GM12878 (cell line): Measurements from ENCODE around the gene DIDO1. TPM values are rescaled to one million over a fixed set of nuclear protein-coding genes. Genes with fewer than 3 reads are reported as not detected.

Experiments used
- ATAC-seq: fragments of 200-7000 bp; cut with Tn5 transposase; 3 replicates; pipeline ENCODE4 v1.9.1; 2020; ENCODE audit warnings: mild to moderate bottlenecking, moderate library complexity
- BruUV-seq: library from RNA; stranded (reverse); fragments of 400-500 nt; replicated peaks from 2 replicates; lab custom pipeline; 2021; lab: Mats Ljungman, UMichigan
- CTCF ChIA-PET: fragments of 300-600 bp; sonication (Branson Sonifier 250); formaldehyde crosslinking; extraction: SDS; loops from one replicate; lab custom pipeline; 2021; ENCODE audit warnings: inconsistent platforms; lab: Yijun Ruan, JAX
- POLR2A ChIA-PET: fragments of 350-600 bp; formaldehyde crosslinking; extraction: SDS; loops from one replicate; lab custom pipeline; 2021; ENCODE audit warnings: inconsistent platforms; lab: Charles Lee
- RAD21 ChIA-PET: fragments of 300-600 bp; sonication (Branson Sonifier 250); formaldehyde crosslinking; loops from one replicate; lab custom pipeline; 2023; ENCODE audit warnings: antibody characterized with exemption; ENCODE audit not compliant: unreplicated experiment; lab: Charles Lee
- SMC1A ChIA-PET: fragments of 300-600 bp; sonication (Branson Sonifier 250); formaldehyde crosslinking; loops from one replicate; lab custom pipeline; 2023; ENCODE audit not compliant: unreplicated experiment, uncharacterized antibody; lab: Charles Lee
- DNase-seq: peaks from one replicate; pipeline ENCODE4 v3.0.0-alpha.2; 2011; ENCODE audit warnings: low read depth, low spot score
- FAIRE-seq: peaks from 3 replicates; lab custom pipeline; 2011; peaks lifted over from hg19 to GRCh38; lab: Jason Lieb, UNC
- H2AFZ ChIP-seq: 2 replicates; pipeline ENCODE4 v1.6.0; 2011; ENCODE audit warnings: low read depth, low read length, control low read depth; ENCODE audit not compliant: control insufficient read depth
- H3K27ac ChIP-seq: 2 replicates; pipeline ENCODE4 v1.5.1; 2011; ENCODE audit warnings: control low read depth; ENCODE audit not compliant: control insufficient read depth, insufficient read depth
- H3K27me3 ChIP-seq, 2 experiments: replicated peaks in 1 of 2; 2 replicates each; pipeline versions ENCODE4 v1.6.0 to v1.6.1; 2011; ENCODE audit warnings: low read length in 1 of 2; ENCODE audit not compliant: control insufficient read depth in 2 of 2, insufficient read depth in 2 of 2
- H3K36me3 ChIP-seq, 2 experiments: 2 replicates each; pipeline ENCODE4 v1.5.1; 2011; ENCODE audit warnings: low read length in 1 of 2; ENCODE audit not compliant: control insufficient read depth in 2 of 2, insufficient read depth in 2 of 2
- H3K4me1 ChIP-seq: 2 replicates; pipeline ENCODE4 v1.6.1; 2011; ENCODE audit warnings: mild to moderate bottlenecking, low read length, moderate library complexity, mixed read lengths; ENCODE audit not compliant: control insufficient read depth, insufficient read depth
- H3K4me2 ChIP-seq: 2 replicates; pipeline ENCODE4 v1.6.0; 2011; ENCODE audit warnings: control low read depth; ENCODE audit not compliant: control insufficient read depth, insufficient read depth
- H3K4me3 ChIP-seq: fragments of 200-600 bp; sonication (generic); 2 replicates; pipeline ENCODE4 v1.5.1; 2016
- H3K79me2 ChIP-seq: 2 replicates; pipeline ENCODE4 v1.6.0; 2011; ENCODE audit warnings: low read length; ENCODE audit not compliant: control insufficient read depth, insufficient read depth
- H3K9ac ChIP-seq: 2 replicates; pipeline ENCODE4 v1.8.0; 2011; ENCODE audit warnings: low read length, control low read depth, mixed read lengths; ENCODE audit not compliant: control insufficient read depth, insufficient read depth
- H3K9me3 ChIP-seq: replicated peaks from 3 replicates; pipeline ENCODE4 v1.5.1; 2011; ENCODE audit warnings: mild to moderate bottlenecking, low read length; ENCODE audit not compliant: control insufficient read depth, insufficient read depth
- H4K20me1 ChIP-seq: 2 replicates; pipeline ENCODE4 v1.6.0; 2011; ENCODE audit not compliant: control insufficient read depth, insufficient read depth
- BMI1 ChIP-seq: fragments of 450-650 bp; IDR thresholded peaks from 2 replicates; pipeline ENCODE4 v1.6.1; 2016; ENCODE audit warnings: mild to moderate bottlenecking, moderate library complexity, borderline replicate concordance
- GABPA ChIP-seq: IDR thresholded peaks from 2 replicates; pipeline ENCODE4 v1.6.1; 2014; ENCODE audit warnings: antibody characterized with exemption, low read depth, mild to moderate bottlenecking, inconsistent platforms
- MEF2A ChIP-seq: IDR thresholded peaks from 2 replicates; pipeline ENCODE4 v1.6.1; 2011; ENCODE audit warnings: low read depth, mild to moderate bottlenecking, low read length, moderate library complexity; ENCODE audit not compliant: insufficient read depth
- POLR2A ChIP-seq: IDR thresholded peaks from 2 replicates; pipeline ENCODE4 v1.6.1; 2011; ENCODE audit warnings: low read depth, mild to moderate bottlenecking, low read length
- POLR2AphosphoS2 ChIP-seq: IDR thresholded peaks from 2 replicates; pipeline ENCODE4 v1.6.1; 2011; ENCODE audit warnings: low read depth, mild to moderate bottlenecking, low read length, improper control_type of control experiment, moderate library complexity
- RBBP5 ChIP-seq: fragments of 200-600 bp; sonication (generic); conservative IDR thresholded peaks from 2 replicates; pipeline ENCODE4 v1.6.1; 2016
- RELA ChIP-seq: fragments of 450-650 bp; IDR thresholded peaks from 2 replicates; pipeline ENCODE4 v1.8.0; 2014; ENCODE audit warnings: borderline replicate concordance; ENCODE audit not compliant: partially characterized antibody
- SIX5 ChIP-seq: IDR thresholded peaks from 2 replicates; pipeline ENCODE4 v1.6.1; 2011; ENCODE audit warnings: mild to moderate bottlenecking, low read depth, low read length, moderate library complexity; ENCODE audit not compliant: severe bottlenecking
- SUPT20H ChIP-seq: IDR thresholded peaks from 2 replicates; pipeline ENCODE4 v1.6.1; 2011; ENCODE audit warnings: low read depth, mild to moderate bottlenecking, low read length, moderate library complexity, borderline replicate concordance; ENCODE audit not compliant: control insufficient read depth
- SUZ12 ChIP-seq: fragments of 200-600 bp; sonication (generic); IDR thresholded peaks from one replicate; pipeline ENCODE4 v1.6.1; 2018; ENCODE audit warnings: antibody characterized with exemption, mild to moderate bottlenecking; ENCODE audit not compliant: unreplicated experiment
- YBX1 ChIP-seq: fragments of 450-650 bp; IDR thresholded peaks from 2 replicates; pipeline ENCODE4 v1.6.1; 2016; ENCODE audit warnings: antibody characterized with exemption
- WGBS: methylation state at CpG from one replicate; pipeline ENCODE4 v1.1.6; 2016; ENCODE audit warnings: low lambda C conversion rate; ENCODE audit not compliant: insufficient replicate concordance, insufficient coverage; ENCODE audit errors: missing lambda C conversion rate; 5-methylcytosine and 5-hydroxymethylcytosine counted together
- in situ Hi-C: fragments of 300-500 bp; cut with MboI; formaldehyde crosslinking; loops from 9 replicates; pipeline ENCODE4 v1.14.3; 2018; ENCODE audit warnings: mixed read lengths
- intact Hi-C: fragments of 100-400 bp; cut with micrococcal nuclease; formaldehyde crosslinking; loops from one replicate; pipeline ENCODE4 v1.14.2; 2022; ENCODE audit not compliant: unreplicated experiment
- polyA plus RNA-seq, 11 experiments: library from polyadenylated mRNA; depleted of rRNA in 4 of 11; unstranded in 6 of 11; stranded (reverse) in 5 of 11; fragments of >200 nt; fragmentation: Nextera tagmentation in 4 of 11; fragmentation: Illumina TruSeq in 1 of 11; extraction: Ambion mirVana in 4 of 11; extraction: Trizol in 1 of 11; gene quantifications; 1 replicate in 1 of 11; 2 replicates in 10 of 11; pipeline versions ENCODE4 v1.2.1 to v1.2.3, GENCODE V29; 2011 to 2016; ENCODE audit warnings: inconsistent platforms in 2 of 11, missing spikeins in 2 of 11, low read depth in 1 of 11
- total RNA-seq, 4 experiments: library from RNA; depleted of rRNA in 3 of 4; stranded (reverse); fragments of >200 nt in 3 of 4; fragmentation: Illumina TruSeq in 1 of 4; extraction: Trizol in 1 of 4; gene quantifications; 2 replicates each; pipeline versions ENCODE4 v1.2.1 to v1.2.3, GENCODE V29; 2013 to 2021
- TF ChIP-seq, protein P1 (sequence below): fragments of 450-650 bp; IDR thresholded peaks from 2 replicates; pipeline ENCODE4 v1.6.1; 2018; ENCODE audit warnings: mild to moderate bottlenecking, low read depth, moderate library complexity; ENCODE audit not compliant: partially characterized antibody
- TF ChIP-seq, protein P2 (sequence below): fragments of 450-650 bp; IDR thresholded peaks from 2 replicates; pipeline ENCODE4 v1.6.1; 2016; ENCODE audit warnings: mild to moderate bottlenecking
- TF ChIP-seq, protein P3 (sequence below): IDR thresholded peaks from 2 replicates; pipeline ENCODE4 v1.6.1; 2012; ENCODE audit warnings: low read depth, low read length, improper control_type of control experiment

DIDO1 gene
- total and polyA plus RNA-seq, 10 of the 15 experiments (the other 5 are each of a cell fraction or from before 2014, with no cell fraction given) = 5.5 to 56.4 (median 38.4) TPM

DNA sequence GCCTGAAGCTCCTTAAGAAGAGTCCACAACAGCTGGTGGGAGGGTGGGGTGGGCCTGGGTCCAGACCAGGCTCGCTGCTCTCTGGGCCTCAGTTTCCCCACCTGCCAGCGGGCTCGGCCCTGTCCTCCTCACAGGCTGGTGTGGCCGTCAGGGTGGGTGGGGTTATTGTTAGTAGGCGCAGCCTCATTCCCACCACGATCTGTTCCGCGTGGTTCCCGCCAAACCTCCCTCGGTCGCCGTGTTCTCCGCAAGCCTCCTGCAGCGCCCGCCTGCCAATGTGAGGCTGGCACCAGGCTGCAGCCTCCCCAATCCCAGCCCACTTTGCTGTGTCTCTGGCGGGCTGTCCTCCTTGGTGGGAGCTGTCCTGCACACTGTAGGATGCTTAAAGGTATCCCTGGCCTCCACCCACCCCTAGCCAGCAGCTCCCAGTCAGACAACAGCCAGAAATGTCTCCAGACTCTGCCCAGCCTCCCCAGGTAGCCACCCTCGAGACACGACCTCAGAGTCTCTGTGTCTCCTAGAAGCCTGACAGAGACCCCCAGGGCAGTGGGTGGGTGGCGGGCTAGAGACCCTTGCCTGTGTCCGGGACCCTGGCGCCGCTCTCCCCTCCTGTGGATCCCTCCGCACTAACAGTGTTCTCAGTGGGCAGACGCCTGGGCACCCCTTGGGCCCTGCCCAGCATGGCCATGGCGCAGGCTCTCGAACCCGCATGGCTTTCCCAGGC is 41.5 kb upstream of the DIDO1 start:
- CTCF ChIA-PET = no interaction called here

DNA sequence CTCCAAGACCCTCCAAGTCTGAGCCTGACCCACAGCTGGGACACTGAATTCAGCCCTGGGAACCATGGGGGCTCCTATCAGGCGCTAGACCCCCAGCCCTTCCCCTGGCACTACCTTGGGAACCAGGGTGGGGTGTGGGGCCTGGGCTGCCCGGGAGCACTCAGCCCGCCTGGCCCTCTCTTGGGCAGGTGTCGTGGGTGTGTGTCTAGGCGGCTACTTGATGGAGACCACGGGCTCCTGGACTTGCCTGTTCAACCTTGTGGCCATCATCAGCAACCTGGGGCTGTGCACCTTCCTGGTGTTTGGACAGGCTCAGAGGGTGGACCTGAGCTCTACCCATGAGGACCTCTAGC is 40.8 kb upstream of the DIDO1 start:
- DNase-seq = no peak
- no peak for FAIRE-seq
- ChIA-PET CTCF (no interaction called here), POLR2A (interaction anchor here (1.0 kb wide), 1 partner anchor 11 kb away, joined by 3 read pairs; no protein-coding TSS in a partner anchor), RAD21 (no interaction called here), SMC1A (no interaction called here)
- no peak for ATAC-seq
- Histone ChIP-seq H2AFZ (no peak overlapping the region), H3K4me1 (peaks cover 2% of the 10 kb centered on the region), H3K79me2 (no peaks in the 10 kb centered on the region), H3K9me3 (no peaks in the 10 kb centered on the region), H3K27me3 (no peaks in the 10 kb centered on the region), H3K4me3 (no peak overlapping the region), H3K9ac (no peak overlapping the region), H3K27ac (no peak overlapping the region), H4K20me1 (no peaks in the 10 kb centered on the region), H3K4me2 (no peak overlapping the region), H3K36me3 (peaks cover 5 to 13% of the 10 kb centered on the region in 2 experiments; a peak in 3 of 4 replicates)
- intact Hi-C loops (no loop called here), in situ Hi-C loops (no loop called here)
- no TSS peak for BruUV-seq
- 96% methylated on average over 6 of the region's 6 CpGs for WGBS
- TF ChIP-seq YBX1 (no peak), BMI1 (no peak), POLR2AphosphoS2 (no peak), RBBP5 (no peak), SIX5 (no peak), GABPA (no peak), SUZ12 (no peak), RELA (no peak)
- TF ChIP-seq, protein P1, sequence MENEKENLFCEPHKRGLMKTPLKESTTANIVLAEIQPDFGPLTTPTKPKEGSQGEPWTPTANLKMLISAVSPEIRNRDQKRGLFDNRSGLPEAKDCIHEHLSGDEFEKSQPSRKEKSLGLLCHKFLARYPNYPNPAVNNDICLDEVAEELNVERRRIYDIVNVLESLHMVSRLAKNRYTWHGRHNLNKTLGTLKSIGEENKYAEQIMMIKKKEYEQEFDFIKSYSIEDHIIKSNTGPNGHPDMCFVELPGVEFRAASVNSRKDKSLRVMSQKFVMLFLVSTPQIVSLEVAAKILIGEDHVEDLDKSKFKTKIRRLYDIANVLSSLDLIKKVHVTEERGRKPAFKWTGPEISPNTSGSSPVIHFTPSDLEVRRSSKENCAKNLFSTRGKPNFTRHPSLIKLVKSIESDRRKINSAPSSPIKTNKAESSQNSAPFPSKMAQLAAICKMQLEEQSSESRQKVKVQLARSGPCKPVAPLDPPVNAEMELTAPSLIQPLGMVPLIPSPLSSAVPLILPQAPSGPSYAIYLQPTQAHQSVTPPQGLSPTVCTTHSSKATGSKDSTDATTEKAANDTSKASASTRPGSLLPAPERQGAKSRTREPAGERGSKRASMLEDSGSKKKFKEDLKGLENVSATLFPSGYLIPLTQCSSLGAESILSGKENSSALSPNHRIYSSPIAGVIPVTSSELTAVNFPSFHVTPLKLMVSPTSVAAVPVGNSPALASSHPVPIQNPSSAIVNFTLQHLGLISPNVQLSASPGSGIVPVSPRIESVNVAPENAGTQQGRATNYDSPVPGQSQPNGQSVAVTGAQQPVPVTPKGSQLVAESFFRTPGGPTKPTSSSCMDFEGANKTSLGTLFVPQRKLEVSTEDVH = no peak
- TF ChIP-seq, protein P2, sequence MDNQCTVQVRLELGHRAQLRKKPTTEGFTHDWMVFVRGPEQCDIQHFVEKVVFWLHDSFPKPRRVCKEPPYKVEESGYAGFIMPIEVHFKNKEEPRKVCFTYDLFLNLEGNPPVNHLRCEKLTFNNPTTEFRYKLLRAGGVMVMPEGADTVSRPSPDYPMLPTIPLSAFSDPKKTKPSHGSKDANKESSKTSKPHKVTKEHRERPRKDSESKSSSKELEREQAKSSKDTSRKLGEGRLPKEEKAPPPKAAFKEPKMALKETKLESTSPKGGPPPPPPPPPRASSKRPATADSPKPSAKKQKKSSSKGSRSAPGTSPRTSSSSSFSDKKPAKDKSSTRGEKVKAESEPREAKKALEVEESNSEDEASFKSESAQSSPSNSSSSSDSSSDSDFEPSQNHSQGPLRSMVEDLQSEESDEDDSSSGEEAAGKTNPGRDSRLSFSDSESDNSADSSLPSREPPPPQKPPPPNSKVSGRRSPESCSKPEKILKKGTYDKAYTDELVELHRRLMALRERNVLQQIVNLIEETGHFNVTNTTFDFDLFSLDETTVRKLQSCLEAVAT = no peak

More for the DNA sequence above, 41.5 kb upstream of the DIDO1 start:
- ChIA-PET SMC1A (no interaction called here), POLR2A (interaction anchor here (1.0 kb wide), 1 partner anchor 10 kb away, joined by 3 read pairs; no protein-coding TSS in a partner anchor), RAD21 (no interaction called here)
- intact Hi-C loops (no loop called here), in situ Hi-C loops (no loop called here)
- Histone ChIP-seq H3K4me1 (peaks cover 6% of the 10 kb centered on the region), H4K20me1 (no peaks in the 10 kb centered on the region), H3K27ac (no peak overlapping the region), H2AFZ (no peak overlapping the region), H3K36me3 (peaks cover 5 to 10% of the 10 kb centered on the region in 2 experiments; a peak in 3 of 4 replicates), H3K4me2 (no peak overlapping the region), H3K27me3 (peaks cover 0 to 1% of the 10 kb centered on the region in 2 experiments; a peak in 1 of 4 replicates), H3K79me2 (no peaks in the 10 kb centered on the region), H3K9me3 (no peaks in the 10 kb centered on the region), H3K9ac (no peak overlapping the region), H3K4me3 (no peak overlapping the region)
- DNase-seq (no peak), FAIRE-seq (no peak), ATAC-seq (no peak)
- no peak for TF ChIP-seq MEF2A
- TF ChIP-seq POLR2A = 0 out of 2 replicates have a peak, but pooled peaks have one; percentile 19
- TF ChIP-seq SUPT20H = no peak
- TF ChIP-seq, protein P3, sequence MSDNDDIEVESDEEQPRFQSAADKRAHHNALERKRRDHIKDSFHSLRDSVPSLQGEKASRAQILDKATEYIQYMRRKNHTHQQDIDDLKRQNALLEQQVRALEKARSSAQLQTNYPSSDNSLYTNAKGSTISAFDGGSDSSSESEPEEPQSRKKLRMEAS = no peak
- BruUV-seq = TSS peak; percentile 40
- WGBS = 90% methylated on average over 27 of the region's 27 CpGs
